Upper lobe of left lung (tissue), 6 donors: Measurements from ENCODE around the gene CARD9. TPM values are rescaled to one million over a fixed set of nuclear protein-coding genes. Genes with fewer than 3 reads are reported as not detected.

Experiments used
- ATAC-seq, 2 donors: fragments of 200-7000 bp; cut with Tn5 transposase; one replicate each; pipeline ENCODE4 v1.9.1; 2022; ENCODE audit warnings: mild to moderate bottlenecking in 2 of 2, moderate library complexity in 2 of 2; ENCODE audit not compliant: low FRiP score in 2 of 2
- DNase-seq, 2 donors: peaks; one replicate each; pipeline ENCODE4 v3.0.0-alpha.2; 2019 to 2020
- H3K27ac ChIP-seq, 4 donors: fragments of 200-600 bp; sonication (generic); one replicate each; pipeline ENCODE4 v1.5.1; 2016 to 2019
- H3K27me3 ChIP-seq, 4 donors: fragments of 200-600 bp; sonication (generic); one replicate each; pipeline ENCODE4 v1.5.1; 2017 to 2019
- H3K36me3 ChIP-seq, 4 donors: fragments of 200-600 bp; sonication (generic); one replicate each; pipeline ENCODE4 v1.5.1; 2016 to 2019
- H3K4me1 ChIP-seq, 4 donors: fragments of 200-600 bp; sonication (generic); one replicate each; pipeline ENCODE4 v1.5.1; 2018 to 2019
- H3K4me3 ChIP-seq, 4 donors: fragments of 200-600 bp; sonication (generic); one replicate each; pipeline ENCODE4 v1.5.1; 2017 to 2019; ENCODE audit warnings: mild to moderate bottlenecking in 2 of 4, moderate library complexity in 1 of 4
- H3K9me3 ChIP-seq, 4 donors: fragments of 200-600 bp; sonication (generic); one replicate each; pipeline ENCODE4 v1.5.1; 2018 to 2019
- EP300 ChIP-seq, 4 donors: sonication (generic); formaldehyde crosslinking; IDR thresholded peaks; one replicate each; pipeline ENCODE4 v1.5.1; 2017; ENCODE audit warnings: antibody characterized with exemption in 4 of 4, control low read depth in 2 of 4
- POLR2A ChIP-seq, 4 donors: fragments of 450-650 bp; IDR thresholded peaks; one replicate each; pipeline ENCODE4 v1.5.1; 2016 to 2017; ENCODE audit warnings: antibody characterized with exemption in 4 of 4, mild to moderate bottlenecking in 2 of 4
- POLR2AphosphoS5 ChIP-seq, 2 donors: sonication (generic); formaldehyde crosslinking; IDR thresholded peaks; one replicate each; pipeline ENCODE4 v1.5.1; 2017; ENCODE audit warnings: antibody characterized with exemption in 2 of 2
- WGBS, 2 donors: methylation state at CpG; one replicate each; pipeline ENCODE4 v1.1.5; 2017 to 2018; 5-methylcytosine and 5-hydroxymethylcytosine counted together
- total RNA-seq, 6 donors: library from RNA; depleted of rRNA in 4 of 6; stranded (reverse); fragments of >200 nt in 4 of 6; gene quantifications; one replicate each; pipeline versions ENCODE4 v1.1.0 to v1.2.1, GENCODE V29; 2016 to 2021
- TF ChIP-seq, protein P1 (sequence below), 6 experiments: fragments of 450-650 bp in 4 of 6; fragments of 200-600 bp in 2 of 6; sonication (generic) in 2 of 6; IDR thresholded peaks; one replicate each; pipeline ENCODE4 v1.5.1; 2016 to 2019; ENCODE audit warnings: antibody characterized with exemption in 6 of 6
- donor health status: DM: no; HTN: no; CAD: no; lungs with moderate emphysema.
- donor health status: DM: no; HTN: yes; CAD: no; lungs with severe emphysema.

The CARD9 gene
- total RNA-seq, 6 donors from 2014 or later: 3.5 to 30.4 (median 16.8) TPM

DNA sequence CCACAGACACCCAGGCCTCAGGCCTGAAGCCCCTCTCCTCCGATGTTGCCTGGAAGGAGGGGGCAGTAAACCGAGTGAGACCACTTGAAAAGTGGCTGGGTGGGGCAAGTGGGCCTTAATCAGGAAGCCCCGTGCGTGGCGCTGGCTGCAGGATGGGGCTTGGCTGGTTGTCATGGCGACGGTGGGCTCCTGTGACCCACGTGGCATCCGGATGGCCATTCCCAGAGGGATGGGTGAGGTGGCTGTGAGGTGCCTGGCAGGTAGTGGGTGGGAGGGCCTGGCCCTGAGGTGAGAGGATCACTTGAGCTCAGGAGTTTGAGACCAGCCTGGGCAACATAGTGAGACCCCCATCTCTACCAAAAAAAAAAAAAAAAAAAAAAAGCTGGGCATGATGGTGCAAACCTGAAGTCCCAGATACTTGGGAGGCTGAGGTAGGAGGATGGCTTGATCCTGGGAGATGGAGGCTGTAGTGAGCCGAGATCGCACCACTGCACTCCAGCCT lies 40.9 kb downstream of the CARD9 start:
- peaks cover 0 to 16% (median 5%) of the 10 kb centered on the region in 4 donors for H3K36me3 ChIP-seq
- TF ChIP-seq, protein P1, sequence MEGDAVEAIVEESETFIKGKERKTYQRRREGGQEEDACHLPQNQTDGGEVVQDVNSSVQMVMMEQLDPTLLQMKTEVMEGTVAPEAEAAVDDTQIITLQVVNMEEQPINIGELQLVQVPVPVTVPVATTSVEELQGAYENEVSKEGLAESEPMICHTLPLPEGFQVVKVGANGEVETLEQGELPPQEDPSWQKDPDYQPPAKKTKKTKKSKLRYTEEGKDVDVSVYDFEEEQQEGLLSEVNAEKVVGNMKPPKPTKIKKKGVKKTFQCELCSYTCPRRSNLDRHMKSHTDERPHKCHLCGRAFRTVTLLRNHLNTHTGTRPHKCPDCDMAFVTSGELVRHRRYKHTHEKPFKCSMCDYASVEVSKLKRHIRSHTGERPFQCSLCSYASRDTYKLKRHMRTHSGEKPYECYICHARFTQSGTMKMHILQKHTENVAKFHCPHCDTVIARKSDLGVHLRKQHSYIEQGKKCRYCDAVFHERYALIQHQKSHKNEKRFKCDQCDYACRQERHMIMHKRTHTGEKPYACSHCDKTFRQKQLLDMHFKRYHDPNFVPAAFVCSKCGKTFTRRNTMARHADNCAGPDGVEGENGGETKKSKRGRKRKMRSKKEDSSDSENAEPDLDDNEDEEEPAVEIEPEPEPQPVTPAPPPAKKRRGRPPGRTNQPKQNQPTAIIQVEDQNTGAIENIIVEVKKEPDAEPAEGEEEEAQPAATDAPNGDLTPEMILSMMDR (IDR thresholded peaks at IDR 0.05): no peak
- no peaks in the 10 kb centered on the region for H3K9me3 ChIP-seq
- DNase-seq: peak in 1 of 2 donors; percentile 53
- H3K4me3 ChIP-seq: no peak overlapping the region
- H3K27me3 ChIP-seq: no peaks in the 10 kb centered on the region
- ATAC-seq: no peak
- no peak overlapping the region for H3K27ac ChIP-seq
- 80% methylated on average over 3 to 11 of the region's 11 CpGs for WGBS, 2 donors
- H3K4me1 ChIP-seq: peaks cover 13 to 29% (median 14%) of the 10 kb centered on the region in 4 donors

DNA sequence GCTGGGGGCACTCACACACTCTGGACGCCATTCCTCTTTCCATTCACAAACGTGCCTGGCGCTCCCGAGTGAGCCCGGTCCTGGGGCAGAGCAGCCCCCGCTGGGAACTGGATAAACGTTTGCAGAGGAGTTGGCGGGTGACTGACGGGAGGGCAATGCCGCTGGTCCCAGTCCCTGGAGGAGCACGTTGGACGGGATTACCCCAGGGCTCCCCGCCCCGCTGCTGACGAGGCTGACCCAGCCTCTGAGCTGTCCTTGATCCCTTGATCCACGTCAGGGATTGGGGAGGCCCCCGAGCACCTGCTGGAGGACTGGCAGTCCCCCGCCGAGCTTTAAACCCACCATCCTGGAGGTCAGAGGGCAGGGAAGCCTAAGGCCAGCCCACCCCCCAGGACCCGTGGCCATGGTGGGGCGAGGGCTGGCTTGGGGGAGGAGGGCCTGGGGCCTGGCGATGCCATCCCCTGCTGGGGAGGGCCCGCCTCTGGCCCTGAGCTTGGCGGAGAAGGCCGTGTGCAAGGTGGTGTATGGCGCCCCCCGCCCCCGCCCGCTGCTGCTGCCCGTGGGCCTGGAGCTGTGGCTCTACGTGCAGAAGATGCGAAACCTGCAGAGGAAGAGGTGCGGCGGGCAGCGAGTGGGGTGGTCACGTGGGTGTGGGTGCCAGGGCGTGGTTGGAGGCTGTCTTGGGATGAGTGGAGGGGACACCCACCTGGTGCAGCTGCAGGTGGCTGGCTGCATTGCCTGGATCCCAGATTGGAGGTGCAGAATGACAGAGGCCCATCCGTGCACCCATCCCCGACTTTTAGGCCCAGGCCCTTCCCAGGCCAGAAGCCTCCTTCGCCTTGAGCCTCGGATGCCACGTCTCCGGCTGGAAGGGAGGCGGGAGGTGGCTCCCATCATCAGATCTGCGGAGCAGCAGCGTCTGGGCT lies 41.6 kb downstream of the CARD9 start:
- whole genome bisulfite sequencing, 2 donors: 75 to 81% methylated on average over 20 to 45 of the region's 46 CpGs

DNA sequence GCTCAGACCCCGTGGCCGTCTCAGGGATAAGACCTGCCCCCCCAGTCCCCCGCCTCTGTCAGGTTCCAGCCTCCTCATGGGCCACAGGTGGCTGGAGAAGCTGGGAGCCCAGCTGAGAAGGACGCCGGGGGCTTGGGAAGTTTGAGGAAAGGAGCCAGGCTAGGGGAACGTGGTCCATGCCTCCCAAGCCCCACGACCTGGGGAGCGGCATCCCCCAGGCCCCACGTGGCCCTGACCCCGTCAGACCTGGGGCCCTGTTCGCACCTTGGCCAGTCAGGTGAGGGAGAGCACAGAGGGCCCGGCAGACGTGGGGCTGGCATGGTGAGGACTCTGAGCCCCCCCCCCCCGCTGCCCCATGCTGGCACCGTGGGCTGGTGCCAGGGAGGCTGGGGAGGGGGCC lies 42.4 kb downstream of the CARD9 start:
- Histone ChIP-seq H3K27ac (peak overlapping the region in 3 of 4 donors; percentile 23 to 88 (median 28)), H3K4me3 (no peak overlapping the region), H3K36me3 (peaks cover 0 to 10% (median 2%) of the 10 kb centered on the region in 4 donors), H3K27me3 (no peaks in the 10 kb centered on the region), H3K4me1 (peaks cover 21 to 42% (median 25%) of the 10 kb centered on the region in 4 donors), H3K9me3 (no peaks in the 10 kb centered on the region)
- WGBS, 2 donors: 93% methylated on average over 5 to 12 of the region's 15 CpGs
- DNase-seq: peak in 1 of 2 donors; percentile 67
- no peak for ATAC-seq
- TF ChIP-seq, protein P1 (IDR thresholded peaks at IDR 0.05): no peak
- no peak for TF ChIP-seq POLR2A (IDR thresholded peaks at IDR 0.05)
- TF ChIP-seq POLR2AphosphoS5 (IDR thresholded peaks at IDR 0.05): no peak
- no peak for TF ChIP-seq EP300 (IDR thresholded peaks at IDR 0.05)

More for the DNA sequence above, 41.6 kb downstream of the CARD9 start:
- Histone ChIP-seq H3K9me3 (no peaks in the 10 kb centered on the region), H3K27ac (peak overlapping the region in 2 of 4 donors; percentile 28 to 88), H3K27me3 (no peaks in the 10 kb centered on the region), H3K4me1 (peaks cover 16 to 34% (median 17%) of the 10 kb centered on the region in 4 donors), H3K36me3 (peaks cover 0 to 10% (median 5%) of the 10 kb centered on the region in 4 donors), H3K4me3 (no peak overlapping the region)
- DNase-seq: peak in 1 of 2 donors; percentile 84
- TF ChIP-seq POLR2AphosphoS5 (IDR thresholded peaks at IDR 0.05) (no peak), EP300 (IDR thresholded peaks at IDR 0.05) (no peak), POLR2A (IDR thresholded peaks at IDR 0.05) (no peak)
- TF ChIP-seq, protein P1 (IDR thresholded peaks at IDR 0.05): no peak
- ATAC-seq: no peak

DNA sequence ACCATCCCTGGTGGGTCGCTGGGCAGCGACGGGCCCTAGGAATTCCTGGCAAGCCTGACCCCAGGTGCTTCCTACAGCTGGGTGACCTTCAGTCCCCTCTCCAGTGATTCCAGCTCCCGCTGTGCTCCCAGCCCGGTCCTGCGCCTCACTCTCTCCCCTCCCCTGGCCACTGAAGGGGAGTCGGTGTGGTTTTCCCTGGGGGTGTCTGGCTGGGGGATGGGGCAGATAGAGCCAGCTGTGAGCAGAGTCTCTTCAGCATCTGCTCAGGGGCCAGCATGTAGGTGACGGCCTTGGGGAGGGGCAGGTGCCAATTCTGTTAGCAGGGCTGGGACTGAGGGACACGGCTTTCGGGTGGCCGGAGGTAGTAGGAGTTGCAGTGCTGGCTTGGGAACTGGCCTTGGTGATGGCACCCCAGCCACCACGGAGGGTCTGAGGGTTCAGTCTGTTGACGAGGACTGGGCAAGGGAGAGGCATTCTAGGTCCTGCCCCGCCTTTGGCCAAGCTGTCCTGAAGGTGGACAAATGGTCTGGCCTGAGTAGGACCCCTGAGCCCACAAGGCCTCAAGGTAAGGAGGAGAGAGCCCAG lies 43.0 kb downstream of the CARD9 start:
- Histone ChIP-seq H3K27ac (peak overlapping the region in 3 of 4 donors; percentile 23 to 88 (median 37)), H3K36me3 (peaks cover 0 to 6% (median 0%) of the 10 kb centered on the region in 4 donors), H3K9me3 (no peaks in the 10 kb centered on the region), H3K4me1 (peaks cover 24 to 47% (median 25%) of the 10 kb centered on the region in 4 donors), H3K4me3 (peak overlapping the region in 1 of 4 donors; percentile 64), H3K27me3 (no peaks in the 10 kb centered on the region)
- 90 to 93% methylated on average over 6 to 14 of the region's 14 CpGs for WGBS, 2 donors
- TF ChIP-seq POLR2A (IDR thresholded peaks at IDR 0.05): no peak
- no peak for TF ChIP-seq POLR2AphosphoS5 (IDR thresholded peaks at IDR 0.05)
- TF ChIP-seq, protein P1 (IDR thresholded peaks at IDR 0.05): no peak
- no peak for TF ChIP-seq EP300 (IDR thresholded peaks at IDR 0.05)
- DNase-seq (no peak), ATAC-seq (no peak)
